Measurements from ENCODE around the gene KAT6B.

GRCh38 chr10:74813381-74814259 lies 12.8 kb upstream of the KAT6B start:
- TF ChIP-seq, protein P1, sequence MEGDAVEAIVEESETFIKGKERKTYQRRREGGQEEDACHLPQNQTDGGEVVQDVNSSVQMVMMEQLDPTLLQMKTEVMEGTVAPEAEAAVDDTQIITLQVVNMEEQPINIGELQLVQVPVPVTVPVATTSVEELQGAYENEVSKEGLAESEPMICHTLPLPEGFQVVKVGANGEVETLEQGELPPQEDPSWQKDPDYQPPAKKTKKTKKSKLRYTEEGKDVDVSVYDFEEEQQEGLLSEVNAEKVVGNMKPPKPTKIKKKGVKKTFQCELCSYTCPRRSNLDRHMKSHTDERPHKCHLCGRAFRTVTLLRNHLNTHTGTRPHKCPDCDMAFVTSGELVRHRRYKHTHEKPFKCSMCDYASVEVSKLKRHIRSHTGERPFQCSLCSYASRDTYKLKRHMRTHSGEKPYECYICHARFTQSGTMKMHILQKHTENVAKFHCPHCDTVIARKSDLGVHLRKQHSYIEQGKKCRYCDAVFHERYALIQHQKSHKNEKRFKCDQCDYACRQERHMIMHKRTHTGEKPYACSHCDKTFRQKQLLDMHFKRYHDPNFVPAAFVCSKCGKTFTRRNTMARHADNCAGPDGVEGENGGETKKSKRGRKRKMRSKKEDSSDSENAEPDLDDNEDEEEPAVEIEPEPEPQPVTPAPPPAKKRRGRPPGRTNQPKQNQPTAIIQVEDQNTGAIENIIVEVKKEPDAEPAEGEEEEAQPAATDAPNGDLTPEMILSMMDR (IDR thresholded peaks at IDR 0.05): no peak
- no peak for TF ChIP-seq POLR2A (IDR thresholded peaks at IDR 0.05)
